ENCODE results near the gene MYL4.
"Not testable (repeated sequence)": the region's sequence is repeated elsewhere in the genome, so short reads cannot be mapped to it uniquely, and the experiment has no call there.

The MYL4 gene

GRCh38 chr17:47208744-47209488, at the start of gene MYL4:
TSS of gene MYL4 (plus strand) at chr17:47209348. CDS start at chr17:47209423, 75 bp downstream.
- H3K4me1 ChIP-seq (ENCODE audit: control insufficient read depth in 2 of 2, insufficient read depth in 2 of 2, low read length in 2 of 2) = peaks cover 16 to 22% of the 10 kb centered on the region in 2 donors
- H3K27me3 ChIP-seq (ENCODE audit: control insufficient read depth in 2 of 2, insufficient read depth in 2 of 2, low read length in 2 of 2) = no peaks in the 10 kb centered on the region
- no peaks in the 10 kb centered on the region for H3K36me3 ChIP-seq (ENCODE audit: control insufficient read depth in 2 of 2, insufficient read depth in 2 of 2, low read length in 2 of 2)
- no peak within 1 kb of the TSS for H3K27ac ChIP-seq (ENCODE audit: low read depth in 2 of 2, low read length in 2 of 2)
- no peak within 1 kb of the TSS for H3K4me3 ChIP-seq (ENCODE audit: low read length in 2 of 2)
- H3K9ac ChIP-seq (ENCODE audit: low read depth in 1 of 2, low read length in 2 of 2) = no peak within 1 kb of the TSS
- no peaks in the 10 kb centered on the region for H3K9me3 ChIP-seq (ENCODE audit: control insufficient read depth in 2 of 2, low read length in 2 of 2)

- Histone ChIP-seq H3K4me1 (ENCODE audit: control insufficient read depth in 2 of 2, insufficient read depth in 2 of 2, low read length in 2 of 2) (no peaks in the 10 kb centered on the region), H3K9ac (ENCODE audit: low read depth in 1 of 2, low read length in 2 of 2) (no peak overlapping the region), H3K36me3 (ENCODE audit: control insufficient read depth in 2 of 2, insufficient read depth in 2 of 2, low read length in 2 of 2) (peaks cover 19 to 23% of the 10 kb centered on the region in 2 donors), H3K27me3 (ENCODE audit: control insufficient read depth in 2 of 2, insufficient read depth in 2 of 2, low read length in 2 of 2) (no peaks in the 10 kb centered on the region), H3K9me3 (ENCODE audit: control insufficient read depth in 2 of 2, low read length in 2 of 2) (no peaks in the 10 kb centered on the region), H3K4me3 (ENCODE audit: low read length in 2 of 2) (peak overlapping the region in 1 of 2 donors; percentile 27), H3K27ac (ENCODE audit: low read depth in 2 of 2, low read length in 2 of 2) (no peak overlapping the region)
Observed at GRCh38 chr17:47162013-47162622, 47.0 kb upstream of the MYL4 start.

GRCh38 chr17:47164263-47164662, 44.9 kb upstream of the MYL4 start:
- peaks cover 16 to 21% of the 10 kb centered on the region in 2 donors for H3K36me3 ChIP-seq (ENCODE audit: control insufficient read depth in 2 of 2, insufficient read depth in 2 of 2, low read length in 2 of 2)
- H3K4me3 ChIP-seq (ENCODE audit: low read length in 2 of 2) = no peak overlapping the region
- no peaks in the 10 kb centered on the region for H3K27me3 ChIP-seq (ENCODE audit: control insufficient read depth in 2 of 2, insufficient read depth in 2 of 2, low read length in 2 of 2)
- no peaks in the 10 kb centered on the region for H3K4me1 ChIP-seq (ENCODE audit: control insufficient read depth in 2 of 2, insufficient read depth in 2 of 2, low read length in 2 of 2)
- no peaks in the 10 kb centered on the region for H3K9me3 ChIP-seq (ENCODE audit: control insufficient read depth in 2 of 2, low read length in 2 of 2)
- no peak overlapping the region for H3K27ac ChIP-seq (ENCODE audit: low read depth in 2 of 2, low read length in 2 of 2)
- H3K9ac ChIP-seq (ENCODE audit: low read depth in 1 of 2, low read length in 2 of 2) = no peak overlapping the region

- Histone ChIP-seq H3K4me3 (ENCODE audit: low read length in 2 of 2) (no peak overlapping the region), H3K9me3 (ENCODE audit: control insufficient read depth in 2 of 2, low read length in 2 of 2) (no peaks in the 10 kb centered on the region), H3K27me3 (ENCODE audit: control insufficient read depth in 2 of 2, insufficient read depth in 2 of 2, low read length in 2 of 2) (no peaks in the 10 kb centered on the region), H3K27ac (ENCODE audit: low read depth in 2 of 2, low read length in 2 of 2) (no peak overlapping the region), H3K4me1 (ENCODE audit: control insufficient read depth in 2 of 2, insufficient read depth in 2 of 2, low read length in 2 of 2) (no peaks in the 10 kb centered on the region), H3K9ac (ENCODE audit: low read depth in 1 of 2, low read length in 2 of 2) (no peak overlapping the region), H3K36me3 (ENCODE audit: control insufficient read depth in 2 of 2, insufficient read depth in 2 of 2, low read length in 2 of 2) (peaks cover 13 to 20% of the 10 kb centered on the region in 2 donors)
Observed at GRCh38 chr17:47165137-47165536, 44.0 kb upstream of the MYL4 start.

GRCh38 chr17:47166854-47167253, 42.3 kb upstream of the MYL4 start:
- H3K4me1 ChIP-seq (ENCODE audit: control insufficient read depth in 2 of 2, insufficient read depth in 2 of 2, low read length in 2 of 2); H3K9me3 ChIP-seq (ENCODE audit: control insufficient read depth in 2 of 2, low read length in 2 of 2); H3K27me3 ChIP-seq (ENCODE audit: control insufficient read depth in 2 of 2, insufficient read depth in 2 of 2, low read length in 2 of 2); H3K4me3 ChIP-seq (ENCODE audit: low read length in 2 of 2); H3K27ac ChIP-seq (ENCODE audit: low read depth in 2 of 2, low read length in 2 of 2); H3K9ac ChIP-seq (ENCODE audit: low read depth in 1 of 2, low read length in 2 of 2): not testable (repeated sequence)
- peaks cover 10 to 15% of the 10 kb centered on the region in 2 donors for H3K36me3 ChIP-seq (ENCODE audit: control insufficient read depth in 2 of 2, insufficient read depth in 2 of 2, low read length in 2 of 2)

- not testable (repeated sequence) for H3K9me3 ChIP-seq (ENCODE audit: control insufficient read depth in 2 of 2, low read length in 2 of 2); H3K9ac ChIP-seq (ENCODE audit: low read depth in 1 of 2, low read length in 2 of 2); H3K4me1 ChIP-seq (ENCODE audit: control insufficient read depth in 2 of 2, insufficient read depth in 2 of 2, low read length in 2 of 2); H3K4me3 ChIP-seq (ENCODE audit: low read length in 2 of 2); H3K27ac ChIP-seq (ENCODE audit: low read depth in 2 of 2, low read length in 2 of 2); H3K27me3 ChIP-seq (ENCODE audit: control insufficient read depth in 2 of 2, insufficient read depth in 2 of 2, low read length in 2 of 2)
- H3K36me3 ChIP-seq (ENCODE audit: control insufficient read depth in 2 of 2, insufficient read depth in 2 of 2, low read length in 2 of 2) = peaks cover 10 to 15% of the 10 kb centered on the region in 2 donors
Observed at GRCh38 chr17:47168896-47169295, 40.3 kb upstream of the MYL4 start.

- Histone ChIP-seq H3K4me3 (ENCODE audit: low read length in 2 of 2) (no peak overlapping the region), H3K36me3 (ENCODE audit: control insufficient read depth in 2 of 2, insufficient read depth in 2 of 2, low read length in 2 of 2) (peaks cover 13 to 15% of the 10 kb centered on the region in 2 donors), H3K27me3 (ENCODE audit: control insufficient read depth in 2 of 2, insufficient read depth in 2 of 2, low read length in 2 of 2) (no peaks in the 10 kb centered on the region), H3K27ac (ENCODE audit: low read depth in 2 of 2, low read length in 2 of 2) (no peak overlapping the region), H3K4me1 (ENCODE audit: control insufficient read depth in 2 of 2, insufficient read depth in 2 of 2, low read length in 2 of 2) (no peaks in the 10 kb centered on the region), H3K9ac (ENCODE audit: low read depth in 1 of 2, low read length in 2 of 2) (no peak overlapping the region), H3K9me3 (ENCODE audit: control insufficient read depth in 2 of 2, low read length in 2 of 2) (no peaks in the 10 kb centered on the region)
Observed at GRCh38 chr17:47170710-47171109, 38.4 kb upstream of the MYL4 start.

GRCh38 chr17:47172696-47173565, 36.2 kb upstream of the MYL4 start:
- H3K4me3 ChIP-seq (ENCODE audit: low read length in 2 of 2) = no peak overlapping the region
- no peaks in the 10 kb centered on the region for H3K9me3 ChIP-seq (ENCODE audit: control insufficient read depth in 2 of 2, low read length in 2 of 2)
- peaks cover 9 to 14% of the 10 kb centered on the region in 2 donors for H3K36me3 ChIP-seq (ENCODE audit: control insufficient read depth in 2 of 2, insufficient read depth in 2 of 2, low read length in 2 of 2)
- H3K27ac ChIP-seq (ENCODE audit: low read depth in 2 of 2, low read length in 2 of 2) = no peak overlapping the region
- no peaks in the 10 kb centered on the region for H3K4me1 ChIP-seq (ENCODE audit: control insufficient read depth in 2 of 2, insufficient read depth in 2 of 2, low read length in 2 of 2)
- no peak overlapping the region for H3K9ac ChIP-seq (ENCODE audit: low read depth in 1 of 2, low read length in 2 of 2)
- H3K27me3 ChIP-seq (ENCODE audit: control insufficient read depth in 2 of 2, insufficient read depth in 2 of 2, low read length in 2 of 2) = no peaks in the 10 kb centered on the region

GRCh38 chr17:47174823-47175222, 34.3 kb upstream of the MYL4 start:
- H3K4me3 ChIP-seq (ENCODE audit: low read length in 2 of 2); H3K9me3 ChIP-seq (ENCODE audit: control insufficient read depth in 2 of 2, low read length in 2 of 2); H3K27ac ChIP-seq (ENCODE audit: low read depth in 2 of 2, low read length in 2 of 2); H3K27me3 ChIP-seq (ENCODE audit: control insufficient read depth in 2 of 2, insufficient read depth in 2 of 2, low read length in 2 of 2); H3K4me1 ChIP-seq (ENCODE audit: control insufficient read depth in 2 of 2, insufficient read depth in 2 of 2, low read length in 2 of 2); H3K9ac ChIP-seq (ENCODE audit: low read depth in 1 of 2, low read length in 2 of 2): not testable (repeated sequence)
- peaks cover 2 to 15% of the 10 kb centered on the region in 2 donors for H3K36me3 ChIP-seq (ENCODE audit: control insufficient read depth in 2 of 2, insufficient read depth in 2 of 2, low read length in 2 of 2)

GRCh38 chr17:47176389-47176826, 32.7 kb upstream of the MYL4 start:
- Histone ChIP-seq H3K9ac (ENCODE audit: low read depth in 1 of 2, low read length in 2 of 2) (no peak overlapping the region), H3K4me3 (ENCODE audit: low read length in 2 of 2) (no peak overlapping the region), H3K27me3 (ENCODE audit: control insufficient read depth in 2 of 2, insufficient read depth in 2 of 2, low read length in 2 of 2) (no peaks in the 10 kb centered on the region), H3K4me1 (ENCODE audit: control insufficient read depth in 2 of 2, insufficient read depth in 2 of 2, low read length in 2 of 2) (no peaks in the 10 kb centered on the region), H3K9me3 (ENCODE audit: control insufficient read depth in 2 of 2, low read length in 2 of 2) (no peaks in the 10 kb centered on the region), H3K36me3 (ENCODE audit: control insufficient read depth in 2 of 2, insufficient read depth in 2 of 2, low read length in 2 of 2) (peaks cover 0 to 24% of the 10 kb centered on the region in 2 donors), H3K27ac (ENCODE audit: low read depth in 2 of 2, low read length in 2 of 2) (no peak overlapping the region)
